Medulla oblongata (tissue), 1 donor: Measurements from ENCODE around the gene NPIPB12.
"Not testable (repeated sequence)": the region's sequence is repeated elsewhere in the genome, so short reads cannot be mapped to it uniquely, and the experiment has no call there.

ENCODE experiments used
- DNase-seq: peaks from one replicate; pipeline ENCODE4 v3.0.0-alpha.2; 2015; ENCODE audit errors: extremely low spot score

Gene NPIPB12

DNA sequence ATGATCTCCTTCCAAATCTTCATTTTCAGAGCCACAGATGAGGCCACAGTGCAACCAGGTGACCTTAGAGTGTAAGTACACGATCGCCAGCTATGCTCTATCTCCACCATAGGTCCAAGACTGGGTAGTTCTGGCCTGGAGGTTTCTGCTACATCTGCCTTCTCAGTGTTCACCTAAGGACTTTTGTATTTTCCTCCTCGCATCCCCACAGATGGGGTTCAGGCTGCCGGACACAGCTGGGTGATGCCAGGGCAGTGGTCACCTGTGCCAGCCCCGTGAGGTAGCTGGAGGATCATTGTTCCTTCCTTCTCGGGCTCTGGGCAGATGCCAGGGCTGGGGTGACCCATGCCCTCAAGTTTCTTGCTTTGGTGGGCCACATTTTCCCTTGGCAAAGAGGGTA is at the start of gene NPIPB12:
Gene NPIPB12 (minus strand): TSS at position 101 of the 400 bp plus-strand sequence.
- DNase-seq: not testable (repeated sequence)

DNA sequence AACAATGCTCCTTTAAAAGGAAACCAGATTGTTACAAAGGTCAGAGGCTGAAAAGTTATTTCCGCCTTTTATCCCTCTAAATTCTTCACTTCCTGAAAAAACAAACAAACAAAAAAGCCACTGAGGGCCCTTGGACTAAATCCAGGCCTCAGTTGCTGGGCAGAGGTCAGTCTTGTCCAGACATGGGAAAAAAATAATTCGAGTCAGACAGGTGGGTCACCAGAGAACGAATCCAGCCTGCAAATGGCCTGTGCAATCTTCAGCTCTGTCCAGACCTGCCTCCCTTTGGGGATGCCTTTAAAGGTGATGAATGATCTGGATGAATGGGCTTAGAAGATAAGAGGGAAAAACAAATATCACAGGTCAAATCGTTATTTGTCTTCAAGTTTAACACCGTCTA is 15.3 kb upstream of the NPIPB12 start:
- DNase-seq: not testable (repeated sequence)

DNA sequence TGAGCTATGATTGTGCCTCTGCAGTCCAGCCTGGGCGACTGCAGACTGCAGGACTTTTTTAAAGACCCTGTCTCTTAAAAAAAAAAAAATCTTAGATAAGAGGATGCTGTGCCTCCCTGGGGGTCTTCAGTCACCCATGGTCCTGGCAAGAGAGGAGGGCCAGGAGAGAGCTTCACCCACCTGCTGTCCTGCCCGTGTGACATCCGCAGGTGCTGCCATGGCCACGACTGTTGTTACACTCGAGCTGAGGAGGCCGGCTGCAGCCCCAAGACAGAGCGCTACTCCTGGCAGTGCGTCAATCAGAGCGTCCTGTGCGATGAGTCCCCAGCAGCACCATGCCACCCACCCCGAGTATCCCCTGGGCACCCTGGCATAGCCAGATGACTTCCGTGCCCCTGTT is 23.9 kb downstream of the NPIPB12 start:
- DNase-seq: not testable (repeated sequence)

DNA sequence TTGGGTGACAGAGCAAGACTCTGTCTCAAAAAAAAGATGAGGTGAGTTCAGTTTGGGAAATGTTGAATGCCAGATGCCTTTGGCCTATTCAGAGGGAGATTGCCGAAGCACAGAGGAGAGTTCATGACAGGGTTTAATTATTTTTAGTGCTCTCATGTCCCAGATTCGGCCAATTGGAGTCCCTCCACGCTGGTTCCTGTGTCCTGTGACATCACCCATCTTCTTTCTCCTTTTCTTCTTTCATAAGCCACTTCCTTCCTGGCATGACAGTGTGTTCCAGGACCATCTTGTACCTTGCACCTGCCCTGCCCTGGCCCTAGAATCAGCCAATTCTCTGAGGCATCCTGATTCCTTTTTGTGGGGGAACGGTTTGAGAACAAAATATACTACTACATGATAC is 34.1 kb downstream of the NPIPB12 start:
- not testable (repeated sequence) for DNase-seq

DNA sequence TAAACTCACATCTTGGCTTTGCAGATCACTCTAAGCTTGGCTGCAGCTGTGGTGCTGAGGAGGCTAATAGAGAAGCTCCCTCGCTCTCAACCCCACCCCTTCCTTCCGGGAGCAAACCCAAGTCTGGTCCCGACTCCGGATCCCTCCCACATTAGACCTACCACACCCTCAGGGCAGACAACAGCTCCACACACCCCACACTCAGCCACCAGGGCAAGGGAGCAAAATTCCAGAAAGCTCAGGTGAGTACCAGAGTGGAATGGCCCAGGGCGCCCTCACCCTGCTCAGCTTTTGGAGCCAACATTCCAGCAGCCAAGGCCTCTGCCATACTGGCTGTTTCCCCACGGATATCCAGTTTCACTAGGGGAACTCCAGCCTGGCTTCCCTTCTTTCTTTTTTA is 36.5 kb downstream of the NPIPB12 start:
- DNase-seq: not testable (repeated sequence)

DNA sequence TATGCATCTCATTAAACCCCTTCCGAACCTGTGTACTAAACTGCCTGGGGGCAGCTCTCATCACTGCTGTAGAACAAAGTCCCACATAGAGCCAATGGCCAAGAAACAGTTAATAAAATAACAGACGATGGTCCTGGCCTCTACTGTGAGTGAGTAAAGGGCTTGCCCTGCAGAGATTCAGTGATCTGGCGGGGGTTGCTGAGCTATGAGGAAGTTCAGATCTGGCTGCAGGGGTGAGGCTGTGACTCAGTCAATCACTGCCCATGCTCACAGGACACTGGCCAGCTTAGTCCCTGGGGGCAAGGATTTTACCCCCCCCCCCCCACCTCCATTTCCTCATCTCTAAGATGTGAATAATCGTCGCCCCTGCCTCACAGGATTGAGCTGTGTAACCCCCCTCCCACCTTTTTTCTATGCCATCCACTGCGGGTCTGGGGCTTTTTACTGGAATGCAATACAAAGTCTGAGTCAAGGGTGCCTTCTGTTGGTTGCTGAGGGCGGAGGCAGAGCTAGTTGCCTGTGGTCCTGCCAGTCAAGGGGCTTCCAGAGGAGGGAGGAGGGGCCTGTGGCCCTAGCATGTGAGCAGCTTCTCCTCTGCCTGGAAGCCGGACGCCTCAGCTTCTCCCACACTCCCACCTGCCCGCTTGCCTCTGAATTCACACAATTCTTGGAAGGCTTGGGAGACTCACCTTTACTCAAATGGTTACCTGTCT is 38.4 kb downstream of the NPIPB12 start:
- not testable (repeated sequence) for DNase-seq

DNA sequence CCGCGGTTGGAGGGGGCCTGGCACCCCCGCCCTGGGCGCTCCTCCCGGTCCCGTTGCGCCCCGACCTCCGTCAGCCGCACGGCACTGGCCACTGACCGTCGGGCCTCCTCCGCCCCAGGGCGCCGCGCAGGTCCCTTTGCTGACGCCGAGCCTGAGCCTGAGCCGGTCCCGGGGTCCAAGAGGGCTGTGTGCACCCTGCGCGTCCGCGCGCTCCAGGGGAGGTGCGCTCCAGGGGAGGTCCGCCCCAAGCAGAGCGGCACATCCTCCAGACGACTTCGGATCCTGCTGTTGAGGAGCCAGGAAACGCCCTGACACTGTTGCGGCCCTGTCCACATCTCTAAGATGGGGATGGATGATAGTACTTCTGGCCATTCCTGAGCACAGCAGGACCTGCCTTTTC is 39.3 kb downstream of the NPIPB12 start:
- not testable (repeated sequence) for DNase-seq

- DNase-seq: not testable (repeated sequence)
Observed at GRCh38 chr16:29465985-29466824, 40.0 kb downstream of the NPIPB12 start.

- DNase-seq: not testable (repeated sequence)
Observed at GRCh38 chr16:29460647-29461030, 45.6 kb downstream of the NPIPB12 start.

- not testable (repeated sequence) for DNase-seq
Observed at GRCh38 chr16:29459706-29460646, 46.2 kb downstream of the NPIPB12 start, which contains the start of gene SULT1A4. Gene SULT1A4, plus strand, starts transcription at chr16:29459913. Its CDS starts 1,473 bp downstream, at chr16:29461386.

- DNase-seq: not testable (repeated sequence)
Observed at GRCh38 chr16:29457660-29458059, 48.5 kb downstream of the NPIPB12 start.

GRCh38 chr16:29454828-29455227 is 51.4 kb downstream of the NPIPB12 start:
- DNase-seq: not testable (repeated sequence)

GRCh38 chr16:29454269-29454668 is 51.9 kb downstream of the NPIPB12 start, which contains the start of the genes BOLA2 and SLX1B:
Gene BOLA2, minus strand, starts transcription at chr16:29454351. Its CDS starts 98 bp downstream, at chr16:29454253.
Gene SLX1B, plus strand, starts transcription at chr16:29454533.
- not testable (repeated sequence) for DNase-seq

GRCh38 chr16:29453754-29454153 is 52.5 kb downstream of the NPIPB12 start:
- DNase-seq: not testable (repeated sequence)
